DND-41 (cell line): Measurements from ENCODE around the gene KCNB1.

Source experiments
- ATAC-seq: fragments of 200-7000 bp; cut with Tn5 transposase; 3 replicates; pipeline ENCODE4 v1.9.1; 2021; ENCODE audit warnings: low read depth; ENCODE audit not compliant: insufficient read depth
- DNase-seq: peaks from one replicate; pipeline ENCODE4 v3.0.0-alpha.2; 2020
- H2AFZ ChIP-seq: 2 replicates; pipeline ENCODE4 v1.6.0; 2012; ENCODE audit warnings: low read depth, low read length
- H3K27ac ChIP-seq: 2 replicates; pipeline ENCODE4 v1.5.1; 2012; ENCODE audit warnings: low read length, inconsistent platforms
- H3K27me3 ChIP-seq: fragments of 200-600 bp; sonication (generic); 2 replicates; pipeline ENCODE4 v1.6.0; 2012; ENCODE audit warnings: low read length, mild to moderate bottlenecking, inconsistent platforms; ENCODE audit not compliant: insufficient read depth, poor library complexity
- H3K36me3 ChIP-seq: 2 replicates; pipeline ENCODE4 v1.5.1; 2012; ENCODE audit warnings: low read length, inconsistent platforms; ENCODE audit not compliant: insufficient read depth
- H3K4me1 ChIP-seq: 2 replicates; pipeline ENCODE4 v1.5.1; 2012; ENCODE audit warnings: mild to moderate bottlenecking, low read length; ENCODE audit not compliant: insufficient read depth
- H3K4me2 ChIP-seq: 2 replicates; pipeline ENCODE4 v1.6.0; 2012; ENCODE audit warnings: mild to moderate bottlenecking, moderate library complexity, low read length, inconsistent platforms; ENCODE audit not compliant: insufficient read depth
- H3K4me3 ChIP-seq, 2 experiments: fragments of 200-600 bp in 1 of 2; shearing (Covaris generic) in 1 of 2; 2 replicates each; pipeline ENCODE4 v1.5.1; 2012 to 2016; ENCODE audit warnings: inconsistent platforms in 2 of 2, low read length in 2 of 2, mild to moderate bottlenecking in 2 of 2, low read depth in 1 of 2, moderate library complexity in 1 of 2
- H3K79me2 ChIP-seq: 2 replicates; pipeline ENCODE4 v1.6.0; 2012; ENCODE audit warnings: low read length, inconsistent platforms; ENCODE audit not compliant: insufficient read depth
- H3K9ac ChIP-seq: 2 replicates; pipeline ENCODE4 v1.6.0; 2012; ENCODE audit warnings: low read depth, mild to moderate bottlenecking, inconsistent platforms, low read length, moderate library complexity
- H3K9me3 ChIP-seq: 2 replicates; pipeline ENCODE4 v1.5.1; 2012; ENCODE audit warnings: low read length, moderate library complexity, mild to moderate bottlenecking, inconsistent platforms; ENCODE audit not compliant: insufficient read depth, severe bottlenecking
- H4K20me1 ChIP-seq: 2 replicates; pipeline ENCODE4 v1.6.0; 2012; ENCODE audit warnings: low read length; ENCODE audit not compliant: insufficient read depth
- EZH2 ChIP-seq: IDR thresholded peaks from 3 replicates; pipeline ENCODE4 v1.6.1; 2012; ENCODE audit warnings: borderline replicate concordance, low read depth, mild to moderate bottlenecking, moderate library complexity, low read length, inconsistent platforms; ENCODE audit not compliant: severe bottlenecking
- TF ChIP-seq, protein P1 (sequence below): IDR thresholded peaks from 2 replicates; pipeline ENCODE4 v1.5.1; 2012; ENCODE audit warnings: borderline replicate concordance, low read length, moderate library complexity, mild to moderate bottlenecking; ENCODE audit not compliant: poor library complexity, severe bottlenecking; ENCODE audit errors: extremely low read depth

The KCNB1 gene

DNA sequence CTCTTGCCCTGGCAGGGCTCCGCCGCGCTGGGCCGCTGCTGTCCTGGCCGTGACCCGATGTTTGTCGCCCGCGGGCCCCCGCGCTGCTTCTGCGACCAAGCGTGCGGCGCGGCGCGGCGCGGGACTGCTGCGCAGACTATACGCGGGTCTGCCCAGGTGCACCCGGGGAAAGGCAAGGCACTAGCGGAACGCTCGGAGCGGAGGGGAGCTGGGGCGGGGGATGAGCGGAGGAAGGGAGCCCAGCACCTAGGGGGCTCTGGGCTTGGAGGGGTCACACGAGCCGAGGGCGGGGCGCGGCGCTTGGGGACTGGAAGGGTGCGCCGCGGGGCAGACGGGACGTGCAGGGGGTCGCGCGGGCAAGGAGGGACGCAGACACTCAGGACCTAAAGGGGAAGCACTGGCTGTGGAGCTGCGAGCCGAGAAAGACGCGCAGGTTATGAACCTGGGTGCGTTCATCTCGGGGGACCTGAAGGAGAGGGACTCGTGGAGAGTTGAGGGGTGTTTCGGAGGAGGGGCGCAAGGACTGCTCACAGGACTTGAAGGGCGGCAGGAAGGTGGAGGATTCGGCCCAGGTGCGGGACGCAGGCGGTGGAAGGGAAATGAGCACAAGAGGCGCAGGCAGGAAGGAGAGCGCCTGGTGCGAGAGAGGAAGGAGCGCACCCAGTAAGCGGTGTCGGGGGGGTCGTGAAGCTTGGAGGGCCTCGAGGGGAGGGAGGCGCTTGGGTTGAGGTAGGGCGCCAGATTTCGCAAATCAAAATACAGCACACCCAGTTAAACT is 163.8 kb downstream of the KCNB1 start:
- peak; percentile 57 for ATAC-seq
- no peaks in the 10 kb centered on the region for H3K36me3 ChIP-seq
- peak overlapping the region; percentile 24; the same call in 1 of the 2 replicates for H3K9ac ChIP-seq
- H4K20me1 ChIP-seq: no peaks in the 10 kb centered on the region
- peak overlapping the region; percentile 65 for H2AFZ ChIP-seq
- H3K4me2 ChIP-seq: peak overlapping the region; percentile 73
- DNase-seq: peak; percentile 59
- H3K4me1 ChIP-seq: peaks cover 22% of the 10 kb centered on the region
- H3K27me3 ChIP-seq: peaks cover 47% of the 10 kb centered on the region
- peak; percentile 82 for TF ChIP-seq EZH2
- TF ChIP-seq, protein P1, sequence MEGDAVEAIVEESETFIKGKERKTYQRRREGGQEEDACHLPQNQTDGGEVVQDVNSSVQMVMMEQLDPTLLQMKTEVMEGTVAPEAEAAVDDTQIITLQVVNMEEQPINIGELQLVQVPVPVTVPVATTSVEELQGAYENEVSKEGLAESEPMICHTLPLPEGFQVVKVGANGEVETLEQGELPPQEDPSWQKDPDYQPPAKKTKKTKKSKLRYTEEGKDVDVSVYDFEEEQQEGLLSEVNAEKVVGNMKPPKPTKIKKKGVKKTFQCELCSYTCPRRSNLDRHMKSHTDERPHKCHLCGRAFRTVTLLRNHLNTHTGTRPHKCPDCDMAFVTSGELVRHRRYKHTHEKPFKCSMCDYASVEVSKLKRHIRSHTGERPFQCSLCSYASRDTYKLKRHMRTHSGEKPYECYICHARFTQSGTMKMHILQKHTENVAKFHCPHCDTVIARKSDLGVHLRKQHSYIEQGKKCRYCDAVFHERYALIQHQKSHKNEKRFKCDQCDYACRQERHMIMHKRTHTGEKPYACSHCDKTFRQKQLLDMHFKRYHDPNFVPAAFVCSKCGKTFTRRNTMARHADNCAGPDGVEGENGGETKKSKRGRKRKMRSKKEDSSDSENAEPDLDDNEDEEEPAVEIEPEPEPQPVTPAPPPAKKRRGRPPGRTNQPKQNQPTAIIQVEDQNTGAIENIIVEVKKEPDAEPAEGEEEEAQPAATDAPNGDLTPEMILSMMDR: no peak
- no peak overlapping the region for H3K27ac ChIP-seq
- H3K4me3 ChIP-seq: peak overlapping the region in 1 of 2 experiments; percentile 54; a peak in 2 of 4 replicates
- H3K9me3 ChIP-seq: no peaks in the 10 kb centered on the region
- no peaks in the 10 kb centered on the region for H3K79me2 ChIP-seq

DNA sequence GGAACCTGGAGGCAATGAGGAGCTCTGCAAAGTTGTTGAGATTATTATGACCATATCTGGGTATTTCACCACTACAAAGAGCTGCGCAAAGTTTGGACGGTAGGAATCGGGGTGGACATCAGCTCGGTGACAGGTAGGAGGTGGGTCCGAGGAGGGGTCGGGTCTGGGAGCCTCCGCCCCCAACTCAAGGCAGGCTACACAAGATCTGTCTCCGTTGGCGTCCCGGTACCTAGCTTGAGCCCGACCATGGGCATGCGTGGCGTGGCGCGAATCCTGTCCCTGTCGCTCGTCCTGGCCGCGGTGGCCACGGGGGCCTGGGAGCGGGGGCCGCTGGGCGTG is 164.4 kb downstream of the KCNB1 start:
- Histone ChIP-seq H3K4me3 (no peak overlapping the region), H3K9me3 (no peaks in the 10 kb centered on the region), H3K9ac (no peak overlapping the region), H3K27me3 (peaks cover 47% of the 10 kb centered on the region), H3K27ac (no peak overlapping the region), H2AFZ (no peak overlapping the region), H3K36me3 (no peaks in the 10 kb centered on the region), H3K79me2 (no peaks in the 10 kb centered on the region), H3K4me1 (peaks cover 16% of the 10 kb centered on the region), H4K20me1 (no peaks in the 10 kb centered on the region), H3K4me2 (0 out of 2 replicates have a peak overlapping the region, but pooled peaks have one; percentile 73)
- TF ChIP-seq, protein P1: no peak
- peak; percentile 40 for TF ChIP-seq EZH2
- DNase-seq (no peak), ATAC-seq (no peak)

DNA sequence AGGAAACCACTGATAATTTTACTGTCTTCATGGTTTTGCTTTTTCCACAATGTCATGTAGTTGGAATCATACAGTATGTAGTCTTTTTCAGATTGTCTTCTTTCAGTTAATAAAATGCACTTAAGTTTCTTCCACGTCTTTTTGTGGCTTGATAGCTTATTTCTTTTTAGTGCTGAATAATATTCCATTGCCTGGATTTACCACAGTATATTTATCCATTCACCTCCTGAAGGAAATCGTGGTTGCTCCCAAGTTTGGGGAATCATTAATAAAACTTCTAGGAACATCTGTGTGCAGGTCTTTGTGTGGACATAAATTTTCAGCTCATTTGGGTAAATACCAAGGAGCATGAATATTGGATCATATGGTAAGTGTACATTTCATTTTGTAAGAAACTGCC is 165.8 kb downstream of the KCNB1 start:
- DNase-seq (no peak), ATAC-seq (no peak)
- H3K27me3 ChIP-seq: peaks cover 47% of the 10 kb centered on the region
- peaks cover 14% of the 10 kb centered on the region for H3K4me1 ChIP-seq
- H3K36me3 ChIP-seq: no peaks in the 10 kb centered on the region
- H3K4me3 ChIP-seq: no peak overlapping the region
- TF ChIP-seq, protein P1: no peak
- no peak for TF ChIP-seq EZH2
- no peak overlapping the region for H3K27ac ChIP-seq
- H2AFZ ChIP-seq: no peak overlapping the region
- H3K79me2 ChIP-seq: no peaks in the 10 kb centered on the region
- H3K9me3 ChIP-seq: no peaks in the 10 kb centered on the region
- H3K9ac ChIP-seq: no peak overlapping the region
- H4K20me1 ChIP-seq: no peaks in the 10 kb centered on the region
- H3K4me2 ChIP-seq: no peak overlapping the region
